Liver (tissue), 9 donors: ENCODE data around the gene COPG2. TPM values are rescaled to one million over a fixed set of nuclear protein-coding genes. Genes with fewer than 3 reads are reported as not detected.

Source experiments
- DNase-seq: peaks from one replicate; pipeline ENCODE4 v3.0.0-alpha.2; 2017; ENCODE audit warnings: low spot score
- H3K27ac ChIP-seq, 2 donors: one replicate each; pipeline ENCODE4 v1.7.0; 2013; ENCODE audit warnings: inconsistent platforms in 2 of 2, low read length in 2 of 2, control low read depth in 1 of 2, low read depth in 1 of 2, mild to moderate bottlenecking in 1 of 2
- H3K27me3 ChIP-seq, 4 donors: one replicate each; pipeline versions ENCODE4 v1.6.1 to v1.7.0; 2013; ENCODE audit warnings: low read length in 3 of 4, inconsistent platforms in 1 of 4, mild to moderate bottlenecking in 1 of 4, moderate library complexity in 1 of 4; ENCODE audit not compliant: control insufficient read depth in 4 of 4, insufficient read depth in 4 of 4
- H3K36me3 ChIP-seq, 4 donors: one replicate each; pipeline versions ENCODE4 v1.6.1 to v1.7.0; 2013; ENCODE audit warnings: low read length in 3 of 4, mild to moderate bottlenecking in 3 of 4, low read depth in 1 of 4, moderate library complexity in 1 of 4; ENCODE audit not compliant: control insufficient read depth in 4 of 4, insufficient read depth in 3 of 4
- H3K4me1 ChIP-seq, 4 donors: one replicate each; pipeline versions ENCODE4 v1.6.1 to v1.7.0; 2013; ENCODE audit warnings: low read length in 3 of 4, mild to moderate bottlenecking in 3 of 4, moderate library complexity in 1 of 4; ENCODE audit not compliant: control insufficient read depth in 4 of 4, insufficient read depth in 4 of 4
- H3K4me3 ChIP-seq, 3 donors: one replicate each; pipeline versions ENCODE4 v1.6.1 to v1.7.0; 2013; ENCODE audit warnings: low read length in 3 of 3, control low read depth in 1 of 3, low read depth in 1 of 3, mild to moderate bottlenecking in 1 of 3
- H3K9ac ChIP-seq, 2 donors: one replicate each; pipeline ENCODE4 v1.7.0; 2013; ENCODE audit warnings: low read length in 2 of 2, mild to moderate bottlenecking in 2 of 2, moderate library complexity in 2 of 2, control low read depth in 1 of 2, low read depth in 1 of 2
- H3K9me3 ChIP-seq, 4 donors: one replicate each; pipeline versions ENCODE4 v1.6.1 to v1.7.0; 2013; ENCODE audit warnings: low read length in 3 of 4; ENCODE audit not compliant: control insufficient read depth in 4 of 4
- CTCF ChIP-seq: fragments of 150-350 bp; IDR thresholded peaks from 2 replicates; pipeline ENCODE4 v1.5.1; 2017; ENCODE audit warnings: improper control_type of control experiment, low read depth, low read length; ENCODE audit not compliant: missing input control
- EGR1 ChIP-seq, 2 donors: IDR thresholded peaks; 2 replicates each; pipeline ENCODE4 v1.6.1; 2016 to 2018; ENCODE audit warnings: antibody characterized with exemption in 2 of 2, low read depth in 2 of 2
- FOXA1 ChIP-seq: IDR thresholded peaks from 2 replicates; pipeline ENCODE4 v1.6.1; 2016; ENCODE audit warnings: antibody characterized with exemption
- FOXA2 ChIP-seq: IDR thresholded peaks from 2 replicates; pipeline ENCODE4 v1.6.1; 2016; ENCODE audit warnings: antibody characterized with exemption
- GABPA ChIP-seq, 2 donors: IDR thresholded peaks in 1 of 2; conservative IDR thresholded peaks in 1 of 2; 2 replicates each; pipeline ENCODE4 v1.6.1; 2016; ENCODE audit warnings: antibody characterized with exemption in 2 of 2, mild to moderate bottlenecking in 1 of 2, moderate library complexity in 1 of 2
- HNF4A ChIP-seq, 2 donors: conservative IDR thresholded peaks; 2 replicates each; pipeline ENCODE4 v1.6.1; 2016; ENCODE audit warnings: antibody characterized with exemption in 2 of 2, mild to moderate bottlenecking in 2 of 2
- HNF4G ChIP-seq: IDR thresholded peaks from 2 replicates; pipeline ENCODE4 v1.6.1; 2016; ENCODE audit warnings: antibody characterized with exemption
- JUND ChIP-seq, 2 donors: IDR thresholded peaks; 2 replicates each; pipeline ENCODE4 v1.6.1; 2016; ENCODE audit warnings: antibody characterized with exemption in 2 of 2
- MAX ChIP-seq: IDR thresholded peaks from 2 replicates; pipeline ENCODE4 v1.6.1; 2016; ENCODE audit warnings: antibody characterized with exemption
- NR2F2 ChIP-seq: IDR thresholded peaks from 2 replicates; pipeline ENCODE4 v1.6.1; 2016; ENCODE audit warnings: antibody characterized with exemption
- RAD21 ChIP-seq, 2 donors: IDR thresholded peaks; 2 replicates each; pipeline ENCODE4 v1.6.1; 2016; ENCODE audit warnings: antibody characterized with exemption in 2 of 2, mild to moderate bottlenecking in 2 of 2
- RXRA ChIP-seq, 2 donors: IDR thresholded peaks; 2 replicates each; pipeline ENCODE4 v1.6.1; 2017 to 2018; ENCODE audit warnings: antibody characterized with exemption in 2 of 2, mild to moderate bottlenecking in 1 of 2
- TAF1 ChIP-seq: conservative IDR thresholded peaks from 2 replicates; pipeline ENCODE4 v1.6.1; 2016; ENCODE audit warnings: antibody characterized with exemption, mild to moderate bottlenecking
- YY1 ChIP-seq: IDR thresholded peaks from 2 replicates; pipeline ENCODE4 v1.6.1; 2016; ENCODE audit warnings: antibody characterized with exemption, mild to moderate bottlenecking
- WGBS: extraction: QIAGEN DNeasy Blood & Tissue Kit; methylation state at CpG from one replicate; pipeline ENCODE4 v1.1.7; 2013; 5-methylcytosine and 5-hydroxymethylcytosine counted together
- polyA plus RNA-seq, 2 donors: library from polyadenylated mRNA; stranded (reverse) in 1 of 2; unstranded in 1 of 2; fragments of 200-250 nt in 1 of 2; fragments of >200 nt in 1 of 2; fragmentation: Nextera tagmentation in 1 of 2; extraction: Ambion mirVana in 1 of 2; gene quantifications; one replicate each; pipeline versions ENCODE4 v1.2.1 to v1.2.3, GENCODE V29; 2013 to 2015
- total RNA-seq, 2 donors: library from RNA; depleted of rRNA; stranded (reverse); fragments of >200 nt; gene quantifications; one replicate each; pipeline ENCODE4 v1.2.3, GENCODE V29; 2014
- TF ChIP-seq, protein P1 (sequence below): IDR thresholded peaks from 2 replicates; pipeline ENCODE4 v1.6.1; 2016; ENCODE audit warnings: antibody characterized with exemption
- donor health status: healthy.
- donor health status: healthy.
- donor health status: healthy.
- donor health status: healthy.
- donor health status: healthy.

Gene COPG2
- total and polyA plus RNA-seq, 4 donors = 0.99 to 10.3 (median 4.7) TPM

DNA sequence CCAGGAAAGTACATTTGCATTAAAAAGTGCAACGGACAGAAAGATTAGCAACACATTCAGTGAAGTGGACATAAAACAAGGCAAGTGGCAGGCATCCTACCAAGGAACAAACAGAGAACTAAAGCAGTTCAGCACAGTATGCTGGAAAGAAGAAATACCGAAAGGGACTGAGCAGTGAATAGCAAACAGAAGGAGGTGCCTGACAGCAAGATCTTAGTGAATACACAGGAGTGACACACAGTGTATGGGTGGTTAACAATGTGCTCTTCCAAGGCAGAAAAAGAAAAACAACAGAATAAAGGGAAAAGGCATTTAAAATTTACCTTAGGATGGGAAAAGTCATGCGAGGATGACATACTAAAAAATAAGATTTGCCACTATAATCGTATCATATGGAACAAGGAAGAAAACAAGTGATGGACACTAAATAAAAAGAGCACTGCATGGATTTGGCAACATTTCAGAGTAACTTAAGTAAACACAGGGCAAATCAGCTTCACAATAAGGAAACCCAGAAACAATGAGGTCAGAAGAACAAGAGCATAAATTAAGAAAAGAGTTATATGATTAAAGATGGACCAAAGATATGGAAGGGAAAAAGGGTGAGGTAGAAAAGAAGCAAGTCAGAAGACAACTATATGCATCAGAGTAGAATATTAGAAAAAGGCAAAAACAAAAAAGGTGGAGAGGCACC lies 147.1 kb downstream of the COPG2 start:
- no peak for DNase-seq
- Histone ChIP-seq H3K36me3 (no peaks in the 10 kb centered on the region), H3K9ac (no peak overlapping the region), H3K27me3 (no peaks in the 10 kb centered on the region), H3K4me3 (no peak overlapping the region), H3K9me3 (no peaks in the 10 kb centered on the region), H3K4me1 (peaks cover 0 to 2% (median 0%) of the 10 kb centered on the region in 4 donors), H3K27ac (no peak overlapping the region)
- no peak for TF ChIP-seq TAF1
- TF ChIP-seq HNF4G = no peak
- TF ChIP-seq RAD21 (IDR thresholded peaks at IDR 0.05) = no peak
- no peak for TF ChIP-seq MAX
- no peak for TF ChIP-seq FOXA1
- TF ChIP-seq RXRA (IDR thresholded peaks at IDR 0.05) = no peak
- no peak for TF ChIP-seq EGR1 (IDR thresholded peaks at IDR 0.05; ENCODE audit: low read depth in 2 of 2)
- no peak for TF ChIP-seq NR2F2
- TF ChIP-seq JUND (IDR thresholded peaks at IDR 0.05) = no peak
- TF ChIP-seq, protein P1, sequence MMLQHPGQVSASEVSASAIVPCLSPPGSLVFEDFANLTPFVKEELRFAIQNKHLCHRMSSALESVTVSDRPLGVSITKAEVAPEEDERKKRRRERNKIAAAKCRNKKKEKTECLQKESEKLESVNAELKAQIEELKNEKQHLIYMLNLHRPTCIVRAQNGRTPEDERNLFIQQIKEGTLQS = no peak
- 86% methylated on average over 4 of the region's 4 CpGs for WGBS

- Histone ChIP-seq H3K9me3 (no peaks in the 10 kb centered on the region), H3K4me3 (no peak overlapping the region), H3K9ac (no peak overlapping the region), H3K27ac (no peak overlapping the region), H3K27me3 (no peaks in the 10 kb centered on the region), H3K4me1 (peaks cover 0 to 14% (median 8%) of the 10 kb centered on the region in 4 donors), H3K36me3 (no peaks in the 10 kb centered on the region)
- no peak for DNase-seq
- TF ChIP-seq MAX (no peak), FOXA1 (no peak), FOXA2 (no peak), NR2F2 (no peak), GABPA (IDR thresholded peaks at IDR 0.05 in 1 of 2, conservative IDR thresholded peaks at IDR 0.05 in 1 of 2) (no peak), HNF4A (conservative IDR thresholded peaks at IDR 0.05) (no peak), EGR1 (IDR thresholded peaks at IDR 0.05; ENCODE audit: low read depth in 2 of 2) (no peak)
- 90% methylated on average over 3 of the region's 3 CpGs for WGBS
These were observed 153.1 kb downstream of the COPG2 start for GRCh38 chr7:130515315-130516040.

DNA sequence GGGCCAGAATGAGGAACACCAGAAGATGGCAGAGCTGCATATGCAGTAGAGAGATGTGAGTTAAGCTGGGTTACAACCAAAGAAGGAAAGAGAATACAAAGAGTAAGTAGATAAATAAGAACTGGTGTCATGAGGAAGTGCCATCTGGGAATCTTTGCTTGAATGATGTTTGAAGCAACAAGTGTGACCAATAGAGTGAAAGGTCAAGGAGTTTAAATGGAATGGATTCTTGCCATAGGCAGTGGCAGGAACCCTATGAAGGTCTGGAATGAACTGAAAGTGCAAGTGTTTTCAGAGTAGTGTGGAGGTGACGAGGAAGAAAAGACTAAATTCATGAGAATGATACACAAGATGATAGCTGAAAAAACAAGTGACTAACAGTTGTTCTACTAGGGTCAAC lies 155.1 kb downstream of the COPG2 start:
- 88% methylated on average over 1 of the region's 1 CpG for WGBS
- DNase-seq = no peak

More for the DNA sequence above, 155.1 kb downstream of the COPG2 start:
- Histone ChIP-seq H3K4me3 (no peak overlapping the region), H3K27ac (no peak overlapping the region), H3K9me3 (no peaks in the 10 kb centered on the region), H3K9ac (no peak overlapping the region), H3K36me3 (peaks cover 0 to 1% (median under 1%) of the 10 kb centered on the region in 4 donors), H3K4me1 (peaks cover 0 to 20% (median 8%) of the 10 kb centered on the region in 4 donors), H3K27me3 (no peaks in the 10 kb centered on the region)
- no peak for TF ChIP-seq TAF1
- TF ChIP-seq MAX = no peak
- no peak for TF ChIP-seq JUND (IDR thresholded peaks at IDR 0.05)
- no peak for TF ChIP-seq FOXA2
- TF ChIP-seq GABPA (IDR thresholded peaks at IDR 0.05 in 1 of 2, conservative IDR thresholded peaks at IDR 0.05 in 1 of 2) = no peak
- no peak for TF ChIP-seq YY1
- no peak for TF ChIP-seq CTCF
- no peak for TF ChIP-seq FOXA1
